ENCODE measurements around the gene ACSBG1.

The ACSBG1 gene

DNA sequence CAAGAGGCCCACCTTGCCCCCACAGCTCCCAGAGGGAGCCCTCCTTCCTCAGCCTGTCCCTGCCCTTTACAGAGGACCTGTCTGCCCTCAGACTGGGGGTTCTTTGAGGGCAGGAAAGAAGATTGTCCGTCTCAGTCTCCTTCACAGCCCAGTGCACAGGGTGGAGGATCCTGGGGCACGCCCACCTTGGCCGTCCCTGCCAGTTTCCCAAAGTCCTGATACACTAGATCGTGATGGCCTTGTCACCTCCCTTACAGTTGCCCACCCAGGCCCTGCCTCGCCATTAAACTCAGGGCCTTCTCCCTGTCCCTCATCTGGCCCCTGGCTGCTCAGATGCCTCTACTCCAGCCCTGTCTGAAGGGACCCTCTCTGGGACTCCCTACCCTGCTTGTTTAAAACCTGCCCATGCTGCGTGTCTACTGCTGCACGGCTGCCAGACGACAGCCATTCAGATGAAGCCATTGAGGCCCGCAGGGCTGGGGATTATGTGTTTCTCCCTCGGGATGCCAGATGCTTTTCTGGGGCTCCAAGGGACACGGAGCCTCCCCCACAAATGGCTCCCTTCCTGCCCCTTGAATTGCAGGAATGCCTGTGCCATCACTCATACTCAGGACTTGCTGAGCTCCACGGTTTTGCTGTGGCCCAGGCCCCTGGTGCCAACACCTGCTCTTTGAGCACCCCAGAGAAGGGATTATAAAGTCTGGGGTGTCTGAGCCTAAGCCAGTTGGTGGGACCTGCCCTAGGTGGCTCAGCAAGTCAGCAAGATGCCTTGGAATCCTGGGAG, 27.8 kb downstream of the ACSBG1 start:
- Histone ChIP-seq H3K27me3 (ENCODE audit: control insufficient read depth, insufficient read depth, low read length) (no peaks in the 10 kb centered on the region), H3K36me3 (ENCODE audit: control insufficient read depth, insufficient read depth, low read length) (no peaks in the 10 kb centered on the region), H3K4me1 (ENCODE audit: control insufficient read depth, insufficient read depth, low read length) (no peaks in the 10 kb centered on the region), H3K9me3 (ENCODE audit: control insufficient read depth, insufficient read depth, low read length) (no peaks in the 10 kb centered on the region), H3K9ac (ENCODE audit: low read depth, low read length) (no peak overlapping the region), H3K4me3 (ENCODE audit: low read depth, low read length) (no peak overlapping the region)

DNA sequence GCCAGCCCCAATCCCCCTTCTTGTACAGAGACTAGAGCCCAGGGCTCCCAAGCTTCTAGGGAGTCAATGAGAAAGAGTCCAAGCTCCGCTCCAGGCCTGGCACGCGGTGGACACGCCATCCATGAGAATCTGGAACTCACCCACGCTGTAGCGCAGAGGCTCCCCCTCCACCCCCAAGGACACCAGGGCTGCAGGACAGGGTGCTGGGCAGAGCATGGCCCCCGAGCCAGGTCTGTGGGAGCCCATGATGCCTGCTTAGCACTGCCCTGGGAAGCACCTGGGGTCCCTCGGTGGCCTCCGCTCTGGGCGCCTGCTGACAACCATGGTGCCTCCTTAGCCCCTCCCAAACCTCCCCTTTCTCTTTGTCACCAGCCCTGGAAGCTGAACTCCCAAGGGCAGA, 28.5 kb downstream of the ACSBG1 start:
- Histone ChIP-seq H3K4me1 (ENCODE audit: control insufficient read depth, insufficient read depth, low read length) (no peaks in the 10 kb centered on the region), H3K27me3 (ENCODE audit: control insufficient read depth, insufficient read depth, low read length) (no peaks in the 10 kb centered on the region), H3K36me3 (ENCODE audit: control insufficient read depth, insufficient read depth, low read length) (no peaks in the 10 kb centered on the region)

DNA sequence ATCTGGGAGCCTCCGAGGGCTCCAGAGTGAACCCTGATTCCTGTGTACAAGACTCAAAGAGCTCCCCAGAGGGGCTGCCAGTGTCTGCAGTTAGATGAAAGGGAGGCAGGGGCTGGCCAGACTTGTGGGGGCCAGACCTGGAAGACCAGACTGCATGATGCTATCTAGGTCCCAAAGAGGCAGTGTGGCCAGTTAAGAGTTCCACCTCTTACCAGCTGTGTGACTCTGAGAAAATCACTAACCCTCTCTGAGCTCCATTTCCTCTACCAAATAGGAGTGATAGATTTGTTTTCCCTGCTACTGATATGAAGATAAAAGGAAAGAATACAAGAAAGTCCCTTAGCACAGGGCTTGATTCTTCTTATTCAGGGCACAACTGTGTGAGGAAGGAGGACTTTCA, 29.0 kb downstream of the ACSBG1 start:
- no peaks in the 10 kb centered on the region for H3K27me3 ChIP-seq (ENCODE audit: control insufficient read depth, insufficient read depth, low read length)
- no peaks in the 10 kb centered on the region for H3K9me3 ChIP-seq (ENCODE audit: control insufficient read depth, insufficient read depth, low read length)
- H3K36me3 ChIP-seq (ENCODE audit: control insufficient read depth, insufficient read depth, low read length) = no peaks in the 10 kb centered on the region
- no peak overlapping the region for H3K9ac ChIP-seq (ENCODE audit: low read depth, low read length)
- H3K4me3 ChIP-seq (ENCODE audit: low read depth, low read length) = no peak overlapping the region
- H3K4me1 ChIP-seq (ENCODE audit: control insufficient read depth, insufficient read depth, low read length) = no peaks in the 10 kb centered on the region

More for the DNA sequence above, 28.5 kb downstream of the ACSBG1 start:
- no peak overlapping the region for H3K9ac ChIP-seq (ENCODE audit: low read depth, low read length)
- no peak overlapping the region for H3K4me3 ChIP-seq (ENCODE audit: low read depth, low read length)
- no peaks in the 10 kb centered on the region for H3K9me3 ChIP-seq (ENCODE audit: control insufficient read depth, insufficient read depth, low read length)

DNA sequence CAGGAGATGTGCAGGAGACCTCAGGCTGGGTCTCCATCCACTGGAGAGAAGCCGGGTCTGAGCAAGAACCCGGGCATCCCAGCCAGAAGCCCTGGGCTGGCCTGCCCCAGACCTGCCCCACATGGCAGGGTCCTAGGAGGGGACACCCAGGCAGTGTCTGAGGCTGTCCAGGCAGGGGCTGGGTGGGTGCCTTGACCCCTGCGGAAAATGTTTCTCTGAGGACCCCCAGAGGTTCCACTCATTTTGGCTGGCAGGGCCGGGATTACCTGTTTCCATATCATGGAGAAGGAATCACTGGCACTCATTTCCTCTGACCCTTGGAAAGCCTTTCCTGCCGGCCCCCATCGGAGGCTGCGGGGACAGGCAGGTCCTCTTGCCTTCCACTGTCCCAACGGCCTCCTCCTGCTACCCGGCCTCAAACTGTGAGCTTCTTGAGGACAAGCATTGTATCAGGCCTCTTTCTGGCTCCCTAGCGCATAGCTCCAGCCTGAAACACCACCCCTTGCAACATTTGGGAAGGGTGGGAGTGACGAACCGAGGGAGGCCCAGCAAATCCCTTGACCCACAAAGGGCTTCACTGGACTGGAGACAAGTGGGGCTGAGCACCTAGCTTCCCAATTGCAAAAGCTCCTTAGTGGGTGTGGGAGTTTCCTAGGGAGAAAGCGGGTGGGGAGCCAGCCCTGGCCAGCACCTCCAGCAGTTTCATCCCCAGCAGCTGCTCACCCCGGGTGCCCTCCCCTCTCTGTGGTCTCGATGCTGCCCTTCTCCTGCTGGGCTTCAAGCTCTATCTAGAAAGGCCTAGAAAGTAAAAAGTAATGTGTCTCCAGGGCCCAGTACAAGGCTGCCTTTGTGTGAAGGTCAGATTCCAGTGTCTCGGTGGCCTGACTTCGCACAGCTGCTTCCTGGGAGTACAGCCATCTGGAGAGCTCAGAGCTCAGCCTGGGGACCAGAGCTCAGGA, 29.7 kb downstream of the ACSBG1 start:
- Histone ChIP-seq H3K4me3 (ENCODE audit: low read depth, low read length) (no peak overlapping the region), H3K9ac (ENCODE audit: low read depth, low read length) (no peak overlapping the region), H3K27me3 (ENCODE audit: control insufficient read depth, insufficient read depth, low read length) (no peaks in the 10 kb centered on the region), H3K36me3 (ENCODE audit: control insufficient read depth, insufficient read depth, low read length) (no peaks in the 10 kb centered on the region), H3K9me3 (ENCODE audit: control insufficient read depth, insufficient read depth, low read length) (no peaks in the 10 kb centered on the region), H3K4me1 (ENCODE audit: control insufficient read depth, insufficient read depth, low read length) (no peaks in the 10 kb centered on the region)

DNA sequence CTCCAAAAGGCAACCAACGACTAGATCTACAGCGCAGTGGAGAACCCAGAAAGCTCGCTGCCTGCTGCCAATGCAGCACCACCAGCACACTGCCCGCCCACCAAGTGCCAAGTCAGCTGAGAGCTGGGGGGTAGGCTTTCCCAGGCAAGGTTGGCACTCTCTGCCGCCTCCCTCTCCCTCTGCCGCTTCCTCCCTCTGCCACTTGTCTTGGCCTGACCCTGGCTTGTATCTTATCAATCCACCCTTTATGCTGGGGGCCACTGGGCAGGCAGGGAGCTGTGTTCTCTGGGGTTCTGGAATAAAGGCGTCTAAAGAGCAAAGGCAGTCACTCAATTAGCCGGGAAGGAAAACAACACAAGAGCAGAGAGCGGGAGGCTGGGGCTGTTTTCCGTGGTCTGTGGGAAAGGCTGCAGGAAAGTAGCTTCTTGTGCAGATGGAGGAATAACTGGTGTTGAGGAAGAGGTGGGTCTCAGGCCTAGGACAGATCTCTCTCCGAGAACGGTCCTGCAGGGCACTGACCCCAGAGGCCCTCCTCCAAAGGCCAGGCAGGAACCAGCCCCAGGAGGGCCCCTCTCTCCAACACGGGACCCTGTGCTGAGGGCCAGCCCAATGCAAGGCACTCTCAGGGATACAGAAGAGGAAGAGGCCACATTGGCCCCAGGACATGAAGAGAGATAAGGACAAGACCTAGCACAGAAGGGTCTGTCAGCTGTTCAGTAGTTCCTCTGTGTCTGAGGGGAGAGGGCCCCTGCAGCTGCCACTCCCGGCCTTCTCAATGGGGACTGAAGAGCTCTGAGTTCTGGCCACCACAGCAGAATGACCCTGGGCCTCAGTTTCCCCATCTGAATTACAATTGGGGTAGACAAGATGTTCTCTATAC, 30.8 kb downstream of the ACSBG1 start:
- no peaks in the 10 kb centered on the region for H3K4me1 ChIP-seq (ENCODE audit: control insufficient read depth, insufficient read depth, low read length)
- H3K9ac ChIP-seq (ENCODE audit: low read depth, low read length) = no peak overlapping the region
- H3K4me3 ChIP-seq (ENCODE audit: low read depth, low read length) = no peak overlapping the region
- no peaks in the 10 kb centered on the region for H3K27me3 ChIP-seq (ENCODE audit: control insufficient read depth, insufficient read depth, low read length)
- no peaks in the 10 kb centered on the region for H3K36me3 ChIP-seq (ENCODE audit: control insufficient read depth, insufficient read depth, low read length)
- H3K9me3 ChIP-seq (ENCODE audit: control insufficient read depth, insufficient read depth, low read length) = no peaks in the 10 kb centered on the region

DNA sequence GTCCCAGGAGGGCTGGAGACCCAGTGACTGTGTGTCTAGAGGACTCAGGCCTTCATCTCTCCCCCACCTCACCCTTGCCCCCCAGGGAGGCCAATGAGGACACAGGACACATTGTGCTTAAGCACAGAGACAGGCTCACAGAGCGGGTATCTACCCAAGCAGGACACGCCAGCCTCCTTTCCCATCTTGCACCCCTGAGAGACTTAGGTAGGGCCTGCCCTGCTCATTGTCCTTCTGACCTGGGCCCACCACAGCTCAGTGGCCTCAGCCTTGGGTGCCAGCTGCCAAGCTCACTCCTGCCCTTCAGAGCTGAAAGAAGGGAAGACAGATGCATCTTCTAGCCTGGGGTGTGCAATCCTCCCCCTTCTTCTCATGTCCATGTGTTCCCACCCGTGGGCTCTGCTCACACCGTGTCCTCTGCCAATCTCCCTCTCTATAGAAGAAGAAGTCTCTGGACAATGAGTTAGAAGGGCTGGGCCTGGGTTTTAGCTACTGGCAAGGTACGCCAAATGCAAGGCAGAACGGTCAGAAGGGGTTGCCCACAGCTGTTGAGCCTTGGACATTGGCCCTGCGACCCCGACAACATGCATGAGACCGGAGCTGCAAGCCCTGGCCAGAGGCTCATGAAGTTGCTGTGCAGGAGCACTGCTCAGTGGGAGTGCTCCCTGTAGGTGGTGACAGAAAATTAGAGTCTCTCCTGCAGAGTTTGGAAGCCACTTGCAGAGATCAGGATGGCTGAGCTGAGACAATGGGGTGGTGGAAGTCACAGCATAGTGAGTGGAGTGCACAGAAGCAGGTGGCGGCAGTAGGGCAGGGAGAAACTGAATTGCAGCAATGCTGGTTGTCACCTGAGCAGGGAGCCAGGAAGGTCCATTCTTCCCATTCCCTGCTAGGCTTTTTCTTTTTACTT, 32.8 kb downstream of the ACSBG1 start:
- no peak overlapping the region for H3K4me3 ChIP-seq (ENCODE audit: low read depth, low read length)
- no peaks in the 10 kb centered on the region for H3K4me1 ChIP-seq (ENCODE audit: control insufficient read depth, insufficient read depth, low read length)
- H3K27me3 ChIP-seq (ENCODE audit: control insufficient read depth, insufficient read depth, low read length) = no peaks in the 10 kb centered on the region
- no peak overlapping the region for H3K9ac ChIP-seq (ENCODE audit: low read depth, low read length)
- H3K36me3 ChIP-seq (ENCODE audit: control insufficient read depth, insufficient read depth, low read length) = no peaks in the 10 kb centered on the region
- H3K9me3 ChIP-seq (ENCODE audit: control insufficient read depth, insufficient read depth, low read length) = no peaks in the 10 kb centered on the region

DNA sequence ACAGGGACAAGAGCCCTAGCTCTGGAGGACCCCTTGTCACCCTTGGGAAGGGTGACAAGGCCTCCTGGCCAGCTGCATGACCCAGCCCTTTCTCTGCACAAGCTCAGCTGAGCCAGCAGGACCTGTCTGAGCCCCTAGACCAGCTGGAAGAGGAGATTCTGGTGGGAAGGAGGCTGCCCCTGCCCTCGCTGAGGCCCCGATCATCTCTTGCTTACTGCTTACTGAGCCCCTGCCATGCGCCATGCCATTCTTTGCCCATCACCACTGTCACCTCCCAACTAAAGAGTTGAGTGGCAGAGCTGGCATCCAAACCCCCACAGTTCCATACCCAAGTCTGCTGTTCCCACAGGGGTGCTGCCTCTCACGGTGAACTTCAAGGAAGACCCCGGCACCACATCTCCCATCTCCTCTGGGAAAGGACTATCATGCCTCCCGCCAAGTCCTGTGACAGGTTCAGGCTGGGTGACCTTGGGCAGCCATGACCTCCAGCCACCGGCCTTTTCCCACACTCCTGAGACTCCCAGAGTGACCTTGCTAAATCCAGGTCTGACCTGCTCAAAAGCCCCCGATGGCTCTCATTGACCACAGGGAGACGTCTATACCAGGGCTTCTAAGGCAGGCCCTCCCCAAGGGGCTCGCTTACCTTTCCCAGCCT, 34.0 kb downstream of the ACSBG1 start:
- Histone ChIP-seq H3K9ac (ENCODE audit: low read depth, low read length) (no peak overlapping the region), H3K27me3 (ENCODE audit: control insufficient read depth, insufficient read depth, low read length) (no peaks in the 10 kb centered on the region), H3K4me1 (ENCODE audit: control insufficient read depth, insufficient read depth, low read length) (no peaks in the 10 kb centered on the region), H3K36me3 (ENCODE audit: control insufficient read depth, insufficient read depth, low read length) (no peaks in the 10 kb centered on the region), H3K9me3 (ENCODE audit: control insufficient read depth, insufficient read depth, low read length) (no peaks in the 10 kb centered on the region), H3K4me3 (ENCODE audit: low read depth, low read length) (no peak overlapping the region)

DNA sequence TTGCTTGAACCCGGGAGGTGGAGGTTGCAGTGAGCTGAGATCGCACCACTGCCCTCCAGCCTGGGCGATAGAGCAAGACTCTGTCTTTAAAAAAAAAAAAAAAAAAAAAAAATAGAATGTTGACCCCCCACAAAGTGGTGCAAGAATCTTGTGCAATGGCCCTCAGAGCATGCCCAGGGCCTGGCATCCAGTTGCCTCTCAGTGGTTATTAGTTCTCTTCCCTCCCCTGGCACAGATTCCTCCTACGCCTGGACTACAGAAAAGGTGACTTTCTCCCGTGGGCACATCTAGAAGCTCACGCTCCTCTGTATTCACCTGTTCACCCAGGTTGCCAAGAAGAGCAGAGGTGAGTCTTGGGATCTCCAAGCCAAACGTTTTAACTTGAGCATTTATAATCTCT, 36.7 kb downstream of the ACSBG1 start:
- Histone ChIP-seq H3K4me3 (ENCODE audit: low read depth, low read length) (no peak overlapping the region), H3K27me3 (ENCODE audit: control insufficient read depth, insufficient read depth, low read length) (peaks cover 3% of the 10 kb centered on the region), H3K4me1 (ENCODE audit: control insufficient read depth, insufficient read depth, low read length) (no peaks in the 10 kb centered on the region), H3K36me3 (ENCODE audit: control insufficient read depth, insufficient read depth, low read length) (no peaks in the 10 kb centered on the region), H3K9ac (ENCODE audit: low read depth, low read length) (no peak overlapping the region), H3K9me3 (ENCODE audit: control insufficient read depth, insufficient read depth, low read length) (no peaks in the 10 kb centered on the region)

DNA sequence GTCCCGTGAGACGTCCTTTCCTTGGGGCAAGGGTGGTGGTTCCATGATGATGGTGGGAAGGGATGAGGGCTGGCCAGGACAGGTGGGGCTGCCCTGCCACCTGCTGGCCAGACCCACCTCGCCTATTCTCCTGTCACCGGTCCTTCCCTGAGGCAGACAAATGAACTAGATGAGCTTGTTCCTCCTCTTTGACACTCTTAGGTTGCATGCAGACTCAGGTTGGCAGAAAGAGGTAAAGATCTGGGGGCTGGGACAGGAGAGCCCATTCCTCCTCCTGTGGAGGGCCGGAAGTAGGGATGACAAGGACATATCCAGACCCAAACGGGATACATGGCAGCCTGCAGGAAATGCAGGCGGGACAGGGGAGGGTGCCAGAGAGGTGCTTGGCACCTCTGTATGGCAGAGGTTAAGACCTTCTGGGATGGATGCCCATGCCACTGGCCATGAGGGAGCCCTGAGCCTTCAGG, 38.6 kb downstream of the ACSBG1 start:
- Histone ChIP-seq H3K27me3 (ENCODE audit: control insufficient read depth, insufficient read depth, low read length) (peaks cover 3% of the 10 kb centered on the region), H3K4me3 (ENCODE audit: low read depth, low read length) (no peak overlapping the region), H3K9me3 (ENCODE audit: control insufficient read depth, insufficient read depth, low read length) (no peaks in the 10 kb centered on the region), H3K9ac (ENCODE audit: low read depth, low read length) (no peak overlapping the region), H3K4me1 (ENCODE audit: control insufficient read depth, insufficient read depth, low read length) (no peaks in the 10 kb centered on the region), H3K36me3 (ENCODE audit: control insufficient read depth, insufficient read depth, low read length) (no peaks in the 10 kb centered on the region)

DNA sequence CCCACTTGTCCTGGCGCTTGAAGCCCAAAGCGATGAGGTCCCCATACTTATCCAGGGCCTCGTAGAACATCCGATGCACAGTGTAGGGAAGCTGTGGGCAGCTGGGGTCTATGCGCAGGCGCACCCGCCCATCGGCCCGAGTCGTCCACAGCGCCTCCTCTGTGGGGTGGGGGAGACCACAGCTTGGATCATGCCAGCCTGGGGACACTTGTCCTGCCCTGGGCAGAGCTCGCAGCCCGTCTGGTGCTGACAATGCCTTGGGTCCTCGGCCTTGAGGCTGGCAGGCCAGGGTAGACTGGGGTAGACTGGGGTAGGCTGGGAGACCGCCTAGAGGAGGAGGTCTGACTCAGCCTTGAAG, 39.8 kb downstream of the ACSBG1 start:
- Histone ChIP-seq H3K36me3 (ENCODE audit: control insufficient read depth, insufficient read depth, low read length) (no peaks in the 10 kb centered on the region), H3K9me3 (ENCODE audit: control insufficient read depth, insufficient read depth, low read length) (no peaks in the 10 kb centered on the region), H3K4me3 (ENCODE audit: low read depth, low read length) (no peak overlapping the region), H3K27me3 (ENCODE audit: control insufficient read depth, insufficient read depth, low read length) (peaks cover 3% of the 10 kb centered on the region), H3K4me1 (ENCODE audit: control insufficient read depth, insufficient read depth, low read length) (no peaks in the 10 kb centered on the region), H3K9ac (ENCODE audit: low read depth, low read length) (no peak overlapping the region)
